ENCODE measurements around the gene RAET1L. TPM values are rescaled to one million over a fixed set of nuclear protein-coding genes. Genes with fewer than 3 reads are reported as not detected.

Gene RAET1L, protein sequence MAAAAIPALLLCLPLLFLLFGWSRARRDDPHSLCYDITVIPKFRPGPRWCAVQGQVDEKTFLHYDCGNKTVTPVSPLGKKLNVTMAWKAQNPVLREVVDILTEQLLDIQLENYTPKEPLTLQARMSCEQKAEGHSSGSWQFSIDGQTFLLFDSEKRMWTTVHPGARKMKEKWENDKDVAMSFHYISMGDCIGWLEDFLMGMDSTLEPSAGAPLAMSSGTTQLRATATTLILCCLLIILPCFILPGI
- not detected in 2 replicates for total RNA-seq (2014; rRNA removed; shearing (Covaris generic))
- polyA plus RNA-seq (2016; fragmentation: Nextera tagmentation; extraction: Ambion mirVana), result not detected in 2 replicates
- long read RNA-seq, result 0 reads

DNA sequence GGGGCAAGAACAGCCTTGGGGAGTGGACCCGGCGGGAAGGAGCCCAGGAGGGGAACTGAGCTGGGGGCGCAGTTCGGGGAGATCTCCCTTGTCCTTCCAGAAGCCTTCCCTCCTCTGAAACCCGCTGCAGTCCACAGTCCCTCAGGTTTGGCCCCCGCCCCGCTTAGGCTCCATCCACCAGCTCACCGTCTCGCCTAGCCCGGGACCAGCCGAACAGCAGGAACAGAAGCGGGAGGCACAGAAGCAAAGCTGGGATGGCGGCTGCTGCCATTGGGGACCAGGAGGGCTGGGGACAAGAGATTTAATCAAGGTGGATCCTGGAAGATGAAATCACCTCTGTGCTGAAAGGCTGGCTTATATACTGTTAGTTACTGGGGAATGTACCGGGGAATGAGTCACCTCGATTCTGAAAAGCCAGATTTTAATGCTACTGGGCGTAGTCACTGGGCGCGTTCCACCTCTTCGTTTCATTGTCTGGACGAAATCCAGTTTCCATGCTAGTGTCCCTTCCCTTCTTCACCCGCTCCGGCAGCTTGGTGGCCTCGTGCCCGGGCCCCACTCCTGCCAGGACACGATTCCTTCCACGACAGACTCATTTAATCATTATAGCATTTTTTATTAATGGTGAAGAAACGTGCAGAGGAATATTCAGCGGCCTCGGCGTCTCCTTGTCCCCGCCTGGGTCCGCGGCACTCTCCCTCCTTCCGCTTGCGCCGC lies at the start of gene RAET1L:
RAET1L (minus strand) TSS at position 332 of the 717 bp plus-strand sequence; CDS start at position 271, 61 bp downstream.
- H3K36me3 ChIP-seq (ENCODE audit: insufficient read depth), result no peaks in the 10 kb centered on the region
- peaks cover 10% of the 10 kb centered on the region for H3K4me1 ChIP-seq (ENCODE audit: insufficient read depth)
- Mint-ChIP-seq H3K4me1 (peaks cover 9% of the 10 kb centered on the region; the same call in 2 of the 3 replicates), H3K27ac (no peak within 1 kb of the TSS), H3K27me3 (ENCODE audit: insufficient read depth, low read depth, poor library complexity) (peaks cover 31% of the 10 kb centered on the region), H3K4me3 (peak within 1 kb of the TSS; percentile 68; the same call in 2 of the 3 replicates), H3K9me3 (no peaks in the 10 kb centered on the region), H3K36me3 (ENCODE audit: low read depth) (no peaks in the 10 kb centered on the region)
- H3K27ac ChIP-seq (ENCODE audit: low read depth), result no peak within 1 kb of the TSS
- ATAC-seq (peak; percentile 48), DNase-seq (ENCODE audit: low spot score) (peak; percentile 43)
- peak within 1 kb of the TSS; percentile 99 for H2AFZ ChIP-seq
- TF ChIP-seq EZH2phosphoT487 (IDR thresholded peaks at IDR 0.05; ENCODE audit: unreplicated experiment) (peak; percentile 40), EZH2 (IDR thresholded peaks at IDR 0.05; ENCODE audit: low read depth, unreplicated experiment) (peak; percentile 77), ZNF114 (CRISPR knock-in tag; IDR thresholded peaks at IDR 0.05) (no peak), STAT1 (IDR thresholded peaks at IDR 0.05; ENCODE audit: unreplicated experiment) (no peak)
- H4K20me1 ChIP-seq (replicated peaks; ENCODE audit: insufficient read depth), result no peaks in the 10 kb centered on the region
- H3K4me3 ChIP-seq, result peak within 1 kb of the TSS; percentile 62
- no peaks in the 10 kb centered on the region for H3K9me2 ChIP-seq (ENCODE audit: insufficient read depth)
- peaks cover 60% of the 10 kb centered on the region for H3K27me3 ChIP-seq (ENCODE audit: insufficient read depth)
- H3K4me2 ChIP-seq, result peak within 1 kb of the TSS; percentile 85
- H3F3A ChIP-seq (replicated peaks; ENCODE audit: low read depth), result no peaks in the 10 kb centered on the region
- H3K79me2 ChIP-seq (replicated peaks; ENCODE audit: insufficient read depth), result no peaks in the 10 kb centered on the region

DNA sequence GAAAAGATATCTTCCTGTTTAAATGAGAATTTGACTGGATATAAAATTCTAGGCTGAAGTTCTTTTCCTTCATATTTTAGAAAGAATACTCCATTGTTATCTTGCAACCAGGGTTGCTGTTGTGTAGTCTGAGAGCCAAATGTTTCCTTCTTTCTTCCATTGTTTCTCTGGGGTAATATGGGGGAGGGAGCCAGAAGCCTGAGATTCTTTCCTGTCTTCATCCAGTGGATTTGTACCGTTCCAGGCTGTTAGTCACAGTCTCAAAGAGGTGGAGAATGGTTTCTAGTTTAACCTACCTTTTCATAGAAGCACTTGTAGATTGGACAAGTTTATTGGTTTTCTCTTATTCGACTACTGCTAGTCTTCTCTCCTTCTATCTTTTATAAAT lies 49.7 kb upstream of the RAET1L start:
- Mint-ChIP-seq H3K9me3 (no peaks in the 10 kb centered on the region), H3K27me3 (ENCODE audit: insufficient read depth, low read depth, poor library complexity) (peaks cover 10% of the 10 kb centered on the region), H3K36me3 (ENCODE audit: low read depth) (no peaks in the 10 kb centered on the region), H3K4me1 (peaks cover 21% of the 10 kb centered on the region), H3K4me3 (no peak overlapping the region), H3K27ac (no peak overlapping the region)
- no peaks in the 10 kb centered on the region for H3K9me2 ChIP-seq (ENCODE audit: insufficient read depth)
- H3K36me3 ChIP-seq (ENCODE audit: insufficient read depth), result no peaks in the 10 kb centered on the region
- peaks cover under 1% of the 10 kb centered on the region; the same call in 1 of the 2 replicates for H3K27me3 ChIP-seq (ENCODE audit: insufficient read depth)
- no peak for ATAC-seq
- no peaks in the 10 kb centered on the region for H3K79me2 ChIP-seq (replicated peaks; ENCODE audit: insufficient read depth)
- no peak overlapping the region for H3K27ac ChIP-seq (ENCODE audit: low read depth)
- no peak overlapping the region for H3K4me2 ChIP-seq
- H3F3A ChIP-seq (replicated peaks; ENCODE audit: low read depth), result no peaks in the 10 kb centered on the region
- H2AFZ ChIP-seq, result no peak overlapping the region
- H4K20me1 ChIP-seq (replicated peaks; ENCODE audit: insufficient read depth), result no peaks in the 10 kb centered on the region
- no peak overlapping the region for H3K4me3 ChIP-seq
- no peaks in the 10 kb centered on the region for H3K4me1 ChIP-seq (ENCODE audit: insufficient read depth)
- DNase-seq (ENCODE audit: low spot score), result no peak
- TF ChIP-seq, protein P1, sequence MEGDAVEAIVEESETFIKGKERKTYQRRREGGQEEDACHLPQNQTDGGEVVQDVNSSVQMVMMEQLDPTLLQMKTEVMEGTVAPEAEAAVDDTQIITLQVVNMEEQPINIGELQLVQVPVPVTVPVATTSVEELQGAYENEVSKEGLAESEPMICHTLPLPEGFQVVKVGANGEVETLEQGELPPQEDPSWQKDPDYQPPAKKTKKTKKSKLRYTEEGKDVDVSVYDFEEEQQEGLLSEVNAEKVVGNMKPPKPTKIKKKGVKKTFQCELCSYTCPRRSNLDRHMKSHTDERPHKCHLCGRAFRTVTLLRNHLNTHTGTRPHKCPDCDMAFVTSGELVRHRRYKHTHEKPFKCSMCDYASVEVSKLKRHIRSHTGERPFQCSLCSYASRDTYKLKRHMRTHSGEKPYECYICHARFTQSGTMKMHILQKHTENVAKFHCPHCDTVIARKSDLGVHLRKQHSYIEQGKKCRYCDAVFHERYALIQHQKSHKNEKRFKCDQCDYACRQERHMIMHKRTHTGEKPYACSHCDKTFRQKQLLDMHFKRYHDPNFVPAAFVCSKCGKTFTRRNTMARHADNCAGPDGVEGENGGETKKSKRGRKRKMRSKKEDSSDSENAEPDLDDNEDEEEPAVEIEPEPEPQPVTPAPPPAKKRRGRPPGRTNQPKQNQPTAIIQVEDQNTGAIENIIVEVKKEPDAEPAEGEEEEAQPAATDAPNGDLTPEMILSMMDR (conservative IDR thresholded peaks at IDR 0.05; ENCODE audit: low read depth in 2 of 2), result no peak
- no peak for TF ChIP-seq CREB1 (CRISPR knock-in tag; IDR thresholded peaks at IDR 0.05; ENCODE audit: low read depth)
- TF ChIP-seq NANOG (IDR thresholded peaks at IDR 0.05; ENCODE audit: borderline replicate concordance), result no peak
- TF ChIP-seq, protein P2, sequence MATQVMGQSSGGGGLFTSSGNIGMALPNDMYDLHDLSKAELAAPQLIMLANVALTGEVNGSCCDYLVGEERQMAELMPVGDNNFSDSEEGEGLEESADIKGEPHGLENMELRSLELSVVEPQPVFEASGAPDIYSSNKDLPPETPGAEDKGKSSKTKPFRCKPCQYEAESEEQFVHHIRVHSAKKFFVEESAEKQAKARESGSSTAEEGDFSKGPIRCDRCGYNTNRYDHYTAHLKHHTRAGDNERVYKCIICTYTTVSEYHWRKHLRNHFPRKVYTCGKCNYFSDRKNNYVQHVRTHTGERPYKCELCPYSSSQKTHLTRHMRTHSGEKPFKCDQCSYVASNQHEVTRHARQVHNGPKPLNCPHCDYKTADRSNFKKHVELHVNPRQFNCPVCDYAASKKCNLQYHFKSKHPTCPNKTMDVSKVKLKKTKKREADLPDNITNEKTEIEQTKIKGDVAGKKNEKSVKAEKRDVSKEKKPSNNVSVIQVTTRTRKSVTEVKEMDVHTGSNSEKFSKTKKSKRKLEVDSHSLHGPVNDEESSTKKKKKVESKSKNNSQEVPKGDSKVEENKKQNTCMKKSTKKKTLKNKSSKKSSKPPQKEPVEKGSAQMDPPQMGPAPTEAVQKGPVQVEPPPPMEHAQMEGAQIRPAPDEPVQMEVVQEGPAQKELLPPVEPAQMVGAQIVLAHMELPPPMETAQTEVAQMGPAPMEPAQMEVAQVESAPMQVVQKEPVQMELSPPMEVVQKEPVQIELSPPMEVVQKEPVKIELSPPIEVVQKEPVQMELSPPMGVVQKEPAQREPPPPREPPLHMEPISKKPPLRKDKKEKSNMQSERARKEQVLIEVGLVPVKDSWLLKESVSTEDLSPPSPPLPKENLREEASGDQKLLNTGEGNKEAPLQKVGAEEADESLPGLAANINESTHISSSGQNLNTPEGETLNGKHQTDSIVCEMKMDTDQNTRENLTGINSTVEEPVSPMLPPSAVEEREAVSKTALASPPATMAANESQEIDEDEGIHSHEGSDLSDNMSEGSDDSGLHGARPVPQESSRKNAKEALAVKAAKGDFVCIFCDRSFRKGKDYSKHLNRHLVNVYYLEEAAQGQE (IDR thresholded peaks at IDR 0.05; ENCODE audit: unreplicated experiment), result no peak

All from GM23338 (cell line).